ENCODE data around the gene LEMD2. TPM values are rescaled to one million over a fixed set of nuclear protein-coding genes. Genes with fewer than 3 reads are reported as not detected.

LEMD2 gene
- total and polyA plus RNA-seq, 10 donors = 38.6 to 97.6 (median 61.6) TPM

GRCh38 chr6:33732385-33732784 lies 56.5 kb downstream of the LEMD2 start:
- peaks cover 0 to 31% (median 0%) of the 10 kb centered on the region in 6 donors for H3K36me3 ChIP-seq
- DNase-seq = no peak
- H3K27ac ChIP-seq = no peak overlapping the region
- TF ChIP-seq, protein P1, sequence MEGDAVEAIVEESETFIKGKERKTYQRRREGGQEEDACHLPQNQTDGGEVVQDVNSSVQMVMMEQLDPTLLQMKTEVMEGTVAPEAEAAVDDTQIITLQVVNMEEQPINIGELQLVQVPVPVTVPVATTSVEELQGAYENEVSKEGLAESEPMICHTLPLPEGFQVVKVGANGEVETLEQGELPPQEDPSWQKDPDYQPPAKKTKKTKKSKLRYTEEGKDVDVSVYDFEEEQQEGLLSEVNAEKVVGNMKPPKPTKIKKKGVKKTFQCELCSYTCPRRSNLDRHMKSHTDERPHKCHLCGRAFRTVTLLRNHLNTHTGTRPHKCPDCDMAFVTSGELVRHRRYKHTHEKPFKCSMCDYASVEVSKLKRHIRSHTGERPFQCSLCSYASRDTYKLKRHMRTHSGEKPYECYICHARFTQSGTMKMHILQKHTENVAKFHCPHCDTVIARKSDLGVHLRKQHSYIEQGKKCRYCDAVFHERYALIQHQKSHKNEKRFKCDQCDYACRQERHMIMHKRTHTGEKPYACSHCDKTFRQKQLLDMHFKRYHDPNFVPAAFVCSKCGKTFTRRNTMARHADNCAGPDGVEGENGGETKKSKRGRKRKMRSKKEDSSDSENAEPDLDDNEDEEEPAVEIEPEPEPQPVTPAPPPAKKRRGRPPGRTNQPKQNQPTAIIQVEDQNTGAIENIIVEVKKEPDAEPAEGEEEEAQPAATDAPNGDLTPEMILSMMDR (IDR thresholded peaks at IDR 0.05 in 8 of 11, conservative IDR thresholded peaks at IDR 0.05 in 3 of 11) = no peak
- TF ChIP-seq POLR2A (IDR thresholded peaks at IDR 0.05) (no peak), POLR2AphosphoS5 (IDR thresholded peaks at IDR 0.05) (no peak)
- H3K27me3 ChIP-seq (replicated peaks in 1 of 7) = no peaks in the 10 kb centered on the region
- H3K4me3 ChIP-seq = no peak overlapping the region
- WGBS, 5 donors = 84 to 93% (median 90%) methylated on average over 3 to 6 of the region's 6 CpGs
- H3K4me1 ChIP-seq = peaks cover 0 to 14% (median 5%) of the 10 kb centered on the region in 6 donors
- no peaks in the 10 kb centered on the region for H3K9me3 ChIP-seq
- intact Hi-C loops (cut with DNase I; ENCODE audit: low total_unique reads) = no loop called here

DNA sequence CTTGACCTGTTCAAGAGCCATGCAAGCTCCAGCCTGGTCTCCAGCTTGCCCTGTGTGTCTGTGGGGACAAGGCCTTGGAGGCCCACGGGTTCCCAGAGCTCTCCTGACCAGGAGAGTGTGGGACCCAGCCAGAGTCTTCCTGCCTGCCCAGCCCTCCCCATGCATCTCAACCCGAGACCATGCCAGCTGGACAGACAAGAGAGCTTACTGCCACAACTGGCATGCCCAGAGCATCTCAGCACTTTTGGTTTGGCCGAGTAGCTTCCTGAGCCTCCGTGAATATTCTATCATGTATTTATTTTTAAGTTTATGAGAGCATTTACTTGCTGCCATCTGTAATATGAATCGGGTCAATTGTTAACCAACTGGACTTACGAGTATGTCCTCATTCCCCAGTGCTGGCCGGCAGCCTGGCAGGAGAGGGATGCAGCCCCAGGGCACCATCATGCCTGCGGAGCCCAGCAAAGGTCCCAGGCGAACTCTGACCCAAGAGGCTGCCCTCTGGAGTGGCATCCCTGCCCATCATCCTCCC lies 57.1 kb downstream of the LEMD2 start:
- Histone ChIP-seq H3K4me3 (no peak overlapping the region), H3K27me3 (replicated peaks in 1 of 7) (no peaks in the 10 kb centered on the region), H3K36me3 (peaks cover 0 to 31% (median 0%) of the 10 kb centered on the region in 6 donors), H3K9me3 (no peaks in the 10 kb centered on the region), H3K4me1 (peaks cover 0 to 17% (median 6%) of the 10 kb centered on the region in 6 donors), H3K27ac (no peak overlapping the region)
- DNase-seq = no peak
- WGBS, 5 donors = 81 to 92% (median 87%) methylated on average over 6 to 9 of the region's 9 CpGs
- intact Hi-C loops (cut with DNase I; ENCODE audit: low total_unique reads) = no loop called here
- TF ChIP-seq POLR2AphosphoS5 (IDR thresholded peaks at IDR 0.05) = no peak
- TF ChIP-seq, protein P1 (IDR thresholded peaks at IDR 0.05 in 8 of 11, conservative IDR thresholded peaks at IDR 0.05 in 3 of 11) = no peak
- TF ChIP-seq POLR2A (IDR thresholded peaks at IDR 0.05) = no peak

- 78 to 86% (median 81%) methylated on average over 6 to 7 of the region's 7 CpGs for WGBS, 5 donors
- Histone ChIP-seq H3K27ac (no peak overlapping the region), H3K36me3 (peaks cover 0 to 31% (median 0%) of the 10 kb centered on the region in 6 donors), H3K4me1 (peaks cover 0 to 17% (median 6%) of the 10 kb centered on the region in 6 donors), H3K9me3 (no peaks in the 10 kb centered on the region), H3K27me3 (replicated peaks in 1 of 7) (no peaks in the 10 kb centered on the region), H3K4me3 (no peak overlapping the region)
- DNase-seq = no peak
- TF ChIP-seq, protein P1 (IDR thresholded peaks at IDR 0.05 in 8 of 11, conservative IDR thresholded peaks at IDR 0.05 in 3 of 11) = no peak
- no peak for TF ChIP-seq POLR2AphosphoS5 (IDR thresholded peaks at IDR 0.05)
- TF ChIP-seq POLR2A (IDR thresholded peaks at IDR 0.05) = no peak
- intact Hi-C loops (cut with DNase I; ENCODE audit: low total_unique reads) = no loop called here
Observed at GRCh38 chr6:33731035-33731434, 57.9 kb downstream of the LEMD2 start.

GRCh38 chr6:33730611-33731010 lies 58.3 kb downstream of the LEMD2 start:
- peaks cover 0 to 17% (median 6%) of the 10 kb centered on the region in 6 donors for H3K4me1 ChIP-seq
- TF ChIP-seq, protein P1 (IDR thresholded peaks at IDR 0.05 in 8 of 11, conservative IDR thresholded peaks at IDR 0.05 in 3 of 11) = no peak
- no peak for TF ChIP-seq POLR2AphosphoS5 (IDR thresholded peaks at IDR 0.05)
- TF ChIP-seq POLR2A (IDR thresholded peaks at IDR 0.05) = no peak
- H3K27ac ChIP-seq = no peak overlapping the region
- no peaks in the 10 kb centered on the region for H3K27me3 ChIP-seq (replicated peaks in 1 of 7)
- peaks cover 0 to 31% (median 0%) of the 10 kb centered on the region in 6 donors for H3K36me3 ChIP-seq
- intact Hi-C loops (cut with DNase I; ENCODE audit: low total_unique reads) = no loop called here
- no peak for DNase-seq
- 82 to 89% (median 87%) methylated on average over 10 of the region's 10 CpGs for WGBS, 5 donors
- H3K4me3 ChIP-seq = no peak overlapping the region
- no peaks in the 10 kb centered on the region for H3K9me3 ChIP-seq
